HEK293 (cell line): Measurements from ENCODE around the gene PLPP7.

ENCODE experiments used
- HOXD13 ChIP-seq: sonication (generic); formaldehyde crosslinking; IDR thresholded peaks from 2 replicates; pipeline ENCODE4 v1.8.0; 2022; ENCODE audit warnings: missing genetic modification reagents, borderline replicate concordance
- KLF16 ChIP-seq: fragments of 450-650 bp; formaldehyde crosslinking; IDR thresholded peaks from 2 replicates; pipeline ENCODE4 v1.5.1; 2017; ENCODE audit warnings: missing biosample characterization, missing genetic modification characterization
- PRDM2 ChIP-seq: fragments of 450-650 bp; formaldehyde crosslinking; IDR thresholded peaks from 2 replicates; pipeline ENCODE4 v1.5.1; 2016; ENCODE audit warnings: missing biosample characterization, missing genetic modification characterization, borderline replicate concordance
- YY1 ChIP-seq: fragments of 450-650 bp; formaldehyde crosslinking; IDR thresholded peaks from 2 replicates; pipeline ENCODE4 v1.5.1; 2018; ENCODE audit warnings: missing biosample characterization, missing genetic modification characterization
- ZBTB17 ChIP-seq: fragments of 450-650 bp; formaldehyde crosslinking; IDR thresholded peaks from 2 replicates; pipeline ENCODE4 v1.5.1; 2016; ENCODE audit warnings: missing biosample characterization, missing genetic modification characterization
- ZEB2 ChIP-seq: fragments of 450-650 bp; formaldehyde crosslinking; IDR thresholded peaks from 2 replicates; pipeline ENCODE4 v1.5.1; 2016; ENCODE audit warnings: missing biosample characterization, missing genetic modification characterization
- ZFP37 ChIP-seq: fragments of 450-650 bp; formaldehyde crosslinking; IDR thresholded peaks from 2 replicates; pipeline ENCODE4 v1.5.1; 2016; ENCODE audit warnings: missing biosample characterization, missing genetic modification characterization
- ZIC2 ChIP-seq: fragments of 450-650 bp; formaldehyde crosslinking; IDR thresholded peaks from 2 replicates; pipeline ENCODE4 v1.5.1; 2016; ENCODE audit warnings: missing biosample characterization, missing genetic modification characterization
- ZNF114 ChIP-seq: fragments of 450-650 bp; formaldehyde crosslinking; IDR thresholded peaks from 2 replicates; pipeline ENCODE4 v1.5.0; 2017; ENCODE audit warnings: missing biosample characterization, missing genetic modification characterization
- ZNF202 ChIP-seq: fragments of 450-650 bp; formaldehyde crosslinking; IDR thresholded peaks from 2 replicates; pipeline ENCODE4 v1.5.1; 2016; ENCODE audit warnings: missing biosample characterization, missing genetic modification characterization, borderline replicate concordance
- ZNF211 ChIP-seq: fragments of 450-650 bp; formaldehyde crosslinking; IDR thresholded peaks from 2 replicates; pipeline ENCODE4 v1.5.1; 2016; ENCODE audit warnings: low read depth, missing biosample characterization, missing genetic modification characterization
- ZNF354C ChIP-seq: fragments of 450-650 bp; formaldehyde crosslinking; IDR thresholded peaks from 2 replicates; pipeline ENCODE4 v1.5.1; 2016; ENCODE audit warnings: missing biosample characterization, missing genetic modification characterization, low read depth, borderline replicate concordance
- ZNF366 ChIP-seq: fragments of 450-650 bp; formaldehyde crosslinking; conservative IDR thresholded peaks from 2 replicates; pipeline ENCODE4 v1.5.1; 2016; ENCODE audit warnings: missing biosample characterization, missing genetic modification characterization
- ZNF423 ChIP-seq: fragments of 450-650 bp; formaldehyde crosslinking; IDR thresholded peaks from 2 replicates; pipeline ENCODE4 v1.5.1; 2016; ENCODE audit warnings: missing biosample characterization, missing genetic modification characterization
- ZNF518A ChIP-seq: fragments of 450-650 bp; formaldehyde crosslinking; conservative IDR thresholded peaks from 2 replicates; pipeline ENCODE4 v1.5.1; 2016; ENCODE audit warnings: low read depth, missing biosample characterization, missing genetic modification characterization
- ZNF558 ChIP-seq: fragments of 450-650 bp; formaldehyde crosslinking; IDR thresholded peaks from 2 replicates; pipeline ENCODE4 v1.5.1; 2016; ENCODE audit warnings: missing biosample characterization, missing genetic modification characterization
- ZNF624 ChIP-seq: fragments of 450-650 bp; formaldehyde crosslinking; IDR thresholded peaks from 2 replicates; pipeline ENCODE4 v1.5.1; 2017; ENCODE audit warnings: missing biosample characterization, missing genetic modification characterization
- ZNF629 ChIP-seq: fragments of 450-650 bp; formaldehyde crosslinking; IDR thresholded peaks from 2 replicates; pipeline ENCODE4 v1.5.1; 2017; ENCODE audit warnings: missing biosample characterization, missing genetic modification characterization
- ZNF792 ChIP-seq: fragments of 450-650 bp; formaldehyde crosslinking; IDR thresholded peaks from 2 replicates; pipeline ENCODE4 v1.5.1; 2016; ENCODE audit warnings: missing biosample characterization, missing genetic modification characterization
- TF ChIP-seq, protein P1 (sequence below): IDR thresholded peaks from 2 replicates; pipeline ENCODE4 v1.6.1; 2011; ENCODE audit warnings: mild to moderate bottlenecking, low read depth, low read length, borderline replicate concordance
- TF ChIP-seq, protein P2 (sequence below): fragments of 450-650 bp; formaldehyde crosslinking; IDR thresholded peaks from 2 replicates; pipeline ENCODE4 v1.5.1; 2016; ENCODE audit warnings: missing biosample characterization, missing genetic modification characterization
- TF ChIP-seq, protein P3 (sequence below): fragments of 450-650 bp; formaldehyde crosslinking; optimal IDR thresholded peaks from 2 replicates; pipeline ENCODE3; 2016; ENCODE audit warnings: missing biosample characterization, mild to moderate bottlenecking, missing genetic modification characterization

The PLPP7 gene

GRCh38 chr9:131349881-131350563 lies 60.5 kb downstream of the PLPP7 start (continued):
- TF ChIP-seq ZNF114 (tag by site-specific recombination) (no peak), ZNF624 (no peak), ZNF792 (no peak), ZFP37 (peak; percentile 93; the same call in 1 of the 2 replicates), HOXD13 (CRISPR knock-in tag) (no peak), ZNF518A (tag by site-specific recombination) (no peak), ZBTB17 (tag by site-specific recombination) (peak; percentile 84), KLF16 (tag by site-specific recombination) (peak; percentile 57; the same call in 1 of the 2 replicates), ZNF629 (tag by site-specific recombination) (peak; percentile 54; the same call in 1 of the 2 replicates), ZNF366 (tag by site-specific recombination) (peak; percentile 88), ZNF558 (tag by site-specific recombination) (no peak), PRDM2 (tag by site-specific recombination) (no peak), YY1 (0 out of 2 replicates have a peak, but pooled peaks have one; percentile 58), ZNF202 (no peak), ZNF211 (tag by site-specific recombination) (no peak), ZNF354C (no peak), ZNF423 (tag by site-specific recombination) (0 out of 2 replicates have a peak, but pooled peaks have one; percentile 23), ZIC2 (tag by site-specific recombination) (peak; percentile 60), ZEB2 (tag by site-specific recombination) (peak; percentile 65; the same call in 1 of the 2 replicates)
- TF ChIP-seq, protein P1, sequence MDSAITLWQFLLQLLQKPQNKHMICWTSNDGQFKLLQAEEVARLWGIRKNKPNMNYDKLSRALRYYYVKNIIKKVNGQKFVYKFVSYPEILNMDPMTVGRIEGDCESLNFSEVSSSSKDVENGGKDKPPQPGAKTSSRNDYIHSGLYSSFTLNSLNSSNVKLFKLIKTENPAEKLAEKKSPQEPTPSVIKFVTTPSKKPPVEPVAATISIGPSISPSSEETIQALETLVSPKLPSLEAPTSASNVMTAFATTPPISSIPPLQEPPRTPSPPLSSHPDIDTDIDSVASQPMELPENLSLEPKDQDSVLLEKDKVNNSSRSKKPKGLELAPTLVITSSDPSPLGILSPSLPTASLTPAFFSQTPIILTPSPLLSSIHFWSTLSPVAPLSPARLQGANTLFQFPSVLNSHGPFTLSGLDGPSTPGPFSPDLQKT: no peak
- TF ChIP-seq, protein P2, sequence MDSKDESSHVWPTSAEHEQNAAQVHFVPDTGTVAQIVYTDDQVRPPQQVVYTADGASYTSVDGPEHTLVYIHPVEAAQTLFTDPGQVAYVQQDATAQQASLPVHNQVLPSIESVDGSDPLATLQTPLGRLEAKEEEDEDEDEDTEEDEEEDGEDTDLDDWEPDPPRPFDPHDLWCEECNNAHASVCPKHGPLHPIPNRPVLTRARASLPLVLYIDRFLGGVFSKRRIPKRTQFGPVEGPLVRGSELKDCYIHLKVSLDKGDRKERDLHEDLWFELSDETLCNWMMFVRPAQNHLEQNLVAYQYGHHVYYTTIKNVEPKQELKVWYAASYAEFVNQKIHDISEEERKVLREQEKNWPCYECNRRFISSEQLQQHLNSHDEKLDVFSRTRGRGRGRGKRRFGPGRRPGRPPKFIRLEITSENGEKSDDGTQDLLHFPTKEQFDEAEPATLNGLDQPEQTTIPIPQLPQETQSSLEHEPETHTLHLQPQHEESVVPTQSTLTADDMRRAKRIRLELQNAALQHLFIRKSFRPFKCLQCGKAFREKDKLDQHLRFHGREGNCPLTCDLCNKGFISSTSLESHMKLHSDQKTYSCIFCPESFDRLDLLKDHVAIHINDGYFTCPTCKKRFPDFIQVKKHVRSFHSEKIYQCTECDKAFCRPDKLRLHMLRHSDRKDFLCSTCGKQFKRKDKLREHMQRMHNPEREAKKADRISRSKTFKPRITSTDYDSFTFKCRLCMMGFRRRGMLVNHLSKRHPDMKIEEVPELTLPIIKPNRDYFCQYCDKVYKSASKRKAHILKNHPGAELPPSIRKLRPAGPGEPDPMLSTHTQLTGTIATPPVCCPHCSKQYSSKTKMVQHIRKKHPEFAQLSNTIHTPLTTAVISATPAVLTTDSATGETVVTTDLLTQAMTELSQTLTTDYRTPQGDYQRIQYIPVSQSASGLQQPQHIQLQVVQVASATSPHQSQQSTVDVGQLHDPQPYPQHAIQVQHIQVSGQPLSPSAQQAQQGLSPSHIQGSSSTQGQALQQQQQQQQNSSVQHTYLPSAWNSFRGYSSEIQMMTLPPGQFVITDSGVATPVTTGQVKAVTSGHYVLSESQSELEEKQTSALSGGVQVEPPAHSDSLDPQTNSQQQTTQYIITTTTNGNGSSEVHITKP: peak; percentile 56
- TF ChIP-seq, protein P3, sequence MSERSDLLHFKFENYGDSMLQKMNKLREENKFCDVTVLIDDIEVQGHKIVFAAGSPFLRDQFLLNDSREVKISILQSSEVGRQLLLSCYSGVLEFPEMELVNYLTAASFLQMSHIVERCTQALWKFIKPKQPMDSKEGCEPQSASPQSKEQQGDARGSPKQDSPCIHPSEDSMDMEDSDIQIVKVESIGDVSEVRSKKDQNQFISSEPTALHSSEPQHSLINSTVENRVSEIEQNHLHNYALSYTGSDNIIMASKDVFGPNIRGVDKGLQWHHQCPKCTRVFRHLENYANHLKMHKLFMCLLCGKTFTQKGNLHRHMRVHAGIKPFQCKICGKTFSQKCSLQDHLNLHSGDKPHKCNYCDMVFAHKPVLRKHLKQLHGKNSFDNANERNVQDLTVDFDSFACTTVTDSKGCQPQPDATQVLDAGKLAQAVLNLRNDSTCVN (tag by site-specific recombination): peak; percentile 29
